OCI-LY7 (cell line): ENCODE results near the gene TSACC. TPM values are rescaled to one million over a fixed set of nuclear protein-coding genes. Genes with fewer than 3 reads are reported as not detected.

Experiments used
- BruUV-seq: library from RNA; stranded (reverse); fragments of 400-500 nt; replicated peaks from 2 replicates; lab custom pipeline; 2021; lab: Mats Ljungman, UMichigan
- CTCF ChIA-PET: fragments of 300-600 bp; sonication (Branson Sonifier 250); formaldehyde crosslinking; loops from one replicate; lab custom pipeline; 2022; ENCODE audit warnings: antibody characterized with exemption; ENCODE audit not compliant: unreplicated experiment; lab: Charles Lee
- POLR2A ChIA-PET: fragments of 300-600 bp; sonication (Branson Sonifier 250); formaldehyde crosslinking; loops from one replicate; lab custom pipeline; 2022; ENCODE audit warnings: antibody characterized with exemption; lab: Charles Lee
- DNase-seq: peaks from one replicate; pipeline ENCODE4 v3.0.0-alpha.2; 2015; ENCODE audit warnings: low spot score
- H2AFZ ChIP-seq: fragments of 200-600 bp; sonication (generic), shearing (Covaris generic); 2 replicates; pipeline ENCODE4 v1.6.1; 2014; ENCODE audit warnings: mild to moderate bottlenecking, antibody characterized with exemption, low read length, moderate library complexity
- H3K27ac ChIP-seq: fragments of 200-600 bp; sonication (generic); 2 replicates; pipeline ENCODE4 v1.5.1; 2014; ENCODE audit warnings: mixed run types, low read depth, mild to moderate bottlenecking, moderate library complexity, low read length, inconsistent platforms; ENCODE audit not compliant: poor library complexity, severe bottlenecking
- H3K36me3 ChIP-seq: fragments of 200-600 bp; sonication (generic); 2 replicates; pipeline ENCODE4 v1.6.1; 2014; ENCODE audit warnings: mild to moderate bottlenecking, antibody characterized with exemption, low read length, moderate library complexity, mixed read lengths; ENCODE audit not compliant: insufficient read depth
- H3K4me1 ChIP-seq: fragments of 200-600 bp; sonication (generic); 2 replicates; pipeline ENCODE4 v1.5.1; 2014; ENCODE audit warnings: mild to moderate bottlenecking, low read length; ENCODE audit not compliant: insufficient read depth, poor library complexity, severe bottlenecking
- H3K4me2 ChIP-seq: fragments of 200-600 bp; sonication (generic); 2 replicates; pipeline ENCODE4 v1.6.1; 2014; ENCODE audit warnings: mild to moderate bottlenecking, low read length
- H3K4me3 ChIP-seq: fragments of 200-600 bp; sonication (generic); 2 replicates; pipeline ENCODE4 v1.5.1; 2014; ENCODE audit warnings: mild to moderate bottlenecking, low read depth, low read length; ENCODE audit not compliant: poor library complexity, severe bottlenecking
- H3K79me2 ChIP-seq: fragments of 200-600 bp; sonication (generic); 2 replicates; pipeline ENCODE4 v1.6.1; 2016; ENCODE audit warnings: low read depth, mild to moderate bottlenecking, low read length, moderate library complexity, mixed read lengths; ENCODE audit not compliant: insufficient read depth
- H3K9me2 ChIP-seq: fragments of 200-600 bp; sonication (generic); 2 replicates; pipeline ENCODE4 v1.6.1; 2016; ENCODE audit warnings: mild to moderate bottlenecking, low read length, mixed read lengths; ENCODE audit not compliant: insufficient read depth
- H3K9me3 ChIP-seq: fragments of 200-600 bp; sonication (generic); 2 replicates; pipeline ENCODE4 v1.6.1; 2014; ENCODE audit warnings: mild to moderate bottlenecking, mixed run types, low read length, mixed read lengths
- H4K20me1 ChIP-seq: fragments of 200-600 bp; sonication (generic); 2 replicates; pipeline ENCODE4 v1.6.1; 2014; ENCODE audit warnings: mild to moderate bottlenecking, antibody characterized with exemption, low read length, moderate library complexity, mixed read lengths; ENCODE audit not compliant: insufficient read depth
- EZH2phosphoT487 ChIP-seq: fragments of 200-600 bp; sonication (generic); IDR thresholded peaks from 2 replicates; pipeline ENCODE4 v1.6.1; 2018; ENCODE audit warnings: low read depth, borderline replicate concordance, mild to moderate bottlenecking, mixed run types, antibody characterized with exemption, low read length, moderate library complexity, mixed read lengths
- intact Hi-C: fragments of 100-400 bp; cut with micrococcal nuclease; formaldehyde crosslinking; loops from one replicate; pipeline ENCODE4 v1.10.0; 2022; ENCODE audit not compliant: unreplicated experiment
- total RNA-seq, 2 experiments: library from RNA; depleted of rRNA in 1 of 2; stranded (reverse); fragments of >200 nt in 1 of 2; shearing (Covaris generic) in 1 of 2; gene quantifications; 2 replicates each; pipeline ENCODE4 v1.2.3, GENCODE V29; 2014 to 2022
- TF ChIP-seq, protein P1 (sequence below): fragments of 200-600 bp; sonication (generic); conservative IDR thresholded peaks from 2 replicates; pipeline ENCODE4 v1.5.1; 2014; ENCODE audit warnings: mild to moderate bottlenecking, antibody characterized with exemption, low read length, moderate library complexity, mixed read lengths

Gene TSACC
- total RNA-seq, 2 experiments from 2014 or later, result 2.0 to 2.3 TPM

- Histone ChIP-seq H3K27ac (no peak overlapping the region), H3K9me2 (no peaks in the 10 kb centered on the region), H3K36me3 (no peaks in the 10 kb centered on the region), H3K79me2 (no peaks in the 10 kb centered on the region), H2AFZ (no peak overlapping the region), H4K20me1 (no peaks in the 10 kb centered on the region), H3K9me3 (no peaks in the 10 kb centered on the region), H3K4me2 (no peak overlapping the region), H3K4me3 (no peak overlapping the region), H3K4me1 (no peaks in the 10 kb centered on the region)
- CTCF ChIA-PET, result no interaction called here
- TF ChIP-seq EZH2phosphoT487, result no peak
- TF ChIP-seq, protein P1, sequence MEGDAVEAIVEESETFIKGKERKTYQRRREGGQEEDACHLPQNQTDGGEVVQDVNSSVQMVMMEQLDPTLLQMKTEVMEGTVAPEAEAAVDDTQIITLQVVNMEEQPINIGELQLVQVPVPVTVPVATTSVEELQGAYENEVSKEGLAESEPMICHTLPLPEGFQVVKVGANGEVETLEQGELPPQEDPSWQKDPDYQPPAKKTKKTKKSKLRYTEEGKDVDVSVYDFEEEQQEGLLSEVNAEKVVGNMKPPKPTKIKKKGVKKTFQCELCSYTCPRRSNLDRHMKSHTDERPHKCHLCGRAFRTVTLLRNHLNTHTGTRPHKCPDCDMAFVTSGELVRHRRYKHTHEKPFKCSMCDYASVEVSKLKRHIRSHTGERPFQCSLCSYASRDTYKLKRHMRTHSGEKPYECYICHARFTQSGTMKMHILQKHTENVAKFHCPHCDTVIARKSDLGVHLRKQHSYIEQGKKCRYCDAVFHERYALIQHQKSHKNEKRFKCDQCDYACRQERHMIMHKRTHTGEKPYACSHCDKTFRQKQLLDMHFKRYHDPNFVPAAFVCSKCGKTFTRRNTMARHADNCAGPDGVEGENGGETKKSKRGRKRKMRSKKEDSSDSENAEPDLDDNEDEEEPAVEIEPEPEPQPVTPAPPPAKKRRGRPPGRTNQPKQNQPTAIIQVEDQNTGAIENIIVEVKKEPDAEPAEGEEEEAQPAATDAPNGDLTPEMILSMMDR, result no peak
- intact Hi-C loops, result no loop called here
- no peak for DNase-seq
- no TSS peak for BruUV-seq
- POLR2A ChIA-PET, result interaction anchor here (1.2 kb wide), 1 partner anchor 13 kb away, joined by 3 read pairs; no protein-coding TSS in a partner anchor
Measured at GRCh38 chr1:156392452-156392853, 54.1 kb downstream of the TSACC start.

DNA sequence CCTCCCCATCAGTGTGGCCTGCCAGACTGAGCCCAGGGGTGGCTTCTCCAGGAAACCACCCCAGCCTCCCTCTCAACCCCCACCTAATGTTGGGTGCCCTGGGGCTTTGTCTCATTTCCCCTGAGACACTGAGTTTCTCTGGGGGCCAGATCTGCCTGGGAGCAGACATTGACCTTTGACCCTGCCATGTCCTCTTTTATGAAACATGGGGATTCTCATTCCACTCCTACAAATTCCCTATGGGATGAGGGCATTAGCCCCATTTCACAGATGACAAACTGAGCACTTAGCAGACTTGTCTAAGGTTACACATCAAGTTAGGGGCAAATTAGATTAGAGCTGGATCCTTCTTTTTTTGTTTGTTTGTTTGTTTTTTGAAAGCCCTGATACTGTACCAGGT is 54.8 kb downstream of the TSACC start:
- Histone ChIP-seq H4K20me1 (no peaks in the 10 kb centered on the region), H3K4me3 (no peak overlapping the region), H3K36me3 (no peaks in the 10 kb centered on the region), H3K27ac (no peak overlapping the region), H3K9me2 (no peaks in the 10 kb centered on the region), H3K4me2 (no peak overlapping the region), H3K4me1 (no peaks in the 10 kb centered on the region), H3K9me3 (no peaks in the 10 kb centered on the region), H3K79me2 (no peaks in the 10 kb centered on the region), H2AFZ (no peak overlapping the region)
- DNase-seq, result no peak
- TF ChIP-seq, protein P1, result no peak
- no peak for TF ChIP-seq EZH2phosphoT487
- POLR2A ChIA-PET, result no interaction called here
- no TSS peak for BruUV-seq
- CTCF ChIA-PET, result no interaction called here
- intact Hi-C loops, result no loop called here

DNA sequence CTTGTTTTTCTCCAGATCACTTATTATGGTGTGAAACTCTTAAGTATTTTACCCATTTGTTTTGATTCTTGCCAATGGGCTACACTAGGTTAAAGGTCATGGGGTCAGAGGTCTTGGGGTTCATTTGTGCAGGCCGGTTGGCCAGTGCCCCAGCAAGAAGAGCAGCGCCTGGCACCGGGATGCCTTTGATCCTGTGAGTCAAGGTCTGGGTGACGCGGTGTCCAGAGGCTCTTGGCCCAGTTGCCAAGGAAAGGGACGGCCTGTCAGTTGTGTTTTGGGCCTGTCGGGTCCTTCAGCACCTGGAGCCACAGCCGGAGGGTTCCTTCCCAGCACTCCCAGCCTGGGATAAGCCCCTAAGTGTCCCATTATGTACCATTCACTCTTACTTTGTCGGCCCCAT is 55.8 kb downstream of the TSACC start:
- CTCF ChIA-PET, result interaction anchor here (1.0 kb wide), 1 partner anchor 63 kb away, joined by 3 read pairs; no protein-coding TSS in a partner anchor
- Histone ChIP-seq H2AFZ (no peak overlapping the region), H4K20me1 (no peaks in the 10 kb centered on the region), H3K4me1 (no peaks in the 10 kb centered on the region), H3K4me3 (no peak overlapping the region), H3K27ac (no peak overlapping the region), H3K9me3 (no peaks in the 10 kb centered on the region), H3K79me2 (no peaks in the 10 kb centered on the region), H3K9me2 (no peaks in the 10 kb centered on the region), H3K4me2 (no peak overlapping the region), H3K36me3 (no peaks in the 10 kb centered on the region)
- TF ChIP-seq, protein P1, result no peak
- no peak for TF ChIP-seq EZH2phosphoT487
- intact Hi-C loops, result no loop called here
- no TSS peak for BruUV-seq
- POLR2A ChIA-PET, result interaction anchor here (0.7 kb wide), 1 partner anchor 53 kb away, joined by 3 read pairs; no protein-coding TSS in a partner anchor
- DNase-seq, result no peak
